NCI-H1048 (cell line): ENCODE measurements around the gene RANBP17.
"Not testable (repeated sequence)": the region's sequence is repeated elsewhere in the genome, so short reads cannot be mapped to it uniquely, and the experiment has no call there.

ENCODE experiments used
- DNase-seq: peaks from one replicate; lab custom pipeline; 2025; lab: John Stamatoyannopoulos, UW

RANBP17 gene

GRCh38 chr5:171250738-171251137 is 388.9 kb downstream of the RANBP17 start:
- DNase-seq, result no peak

DNA sequence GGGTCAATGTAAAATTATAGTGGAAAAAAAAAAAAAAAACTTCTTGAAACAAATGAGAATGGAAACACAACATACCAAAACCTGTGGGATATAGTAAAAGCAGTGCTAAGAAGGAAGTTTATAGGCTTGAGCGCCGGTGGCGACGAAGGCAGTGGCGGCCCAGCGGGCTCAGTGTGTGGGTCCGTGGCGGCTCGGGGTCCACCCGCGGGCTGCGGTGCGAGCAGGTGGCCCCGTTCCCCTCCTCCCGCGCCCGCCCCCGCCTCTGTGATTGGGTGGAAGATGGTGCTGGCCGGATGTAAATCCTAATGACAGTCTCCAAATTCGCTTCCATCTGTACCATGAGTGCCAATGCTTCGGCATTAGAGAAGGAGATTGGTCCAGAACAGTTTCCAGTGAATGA is 389.7 kb downstream of the RANBP17 start:
- DNase-seq, result no peak

DNA sequence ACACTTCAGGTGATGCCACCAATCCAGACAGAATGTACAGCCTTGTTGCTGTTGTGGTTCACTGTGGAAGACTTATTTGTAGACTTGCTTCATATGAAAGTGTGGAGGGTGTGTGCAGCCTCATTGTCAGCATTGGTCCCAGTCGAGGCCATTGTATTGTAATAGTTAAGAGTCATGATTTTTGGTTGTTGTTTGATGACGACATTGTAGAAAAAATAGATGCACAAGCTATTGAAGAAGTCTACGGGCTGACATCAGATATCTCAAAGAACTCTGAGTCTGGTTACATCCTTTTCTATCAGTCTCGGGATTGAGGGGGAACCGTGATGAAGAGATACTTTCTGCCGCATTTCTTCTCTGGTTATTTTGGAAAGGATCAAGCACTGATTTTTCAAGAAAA is 390.9 kb downstream of the RANBP17 start:
- DNase-seq, result no peak

DNA sequence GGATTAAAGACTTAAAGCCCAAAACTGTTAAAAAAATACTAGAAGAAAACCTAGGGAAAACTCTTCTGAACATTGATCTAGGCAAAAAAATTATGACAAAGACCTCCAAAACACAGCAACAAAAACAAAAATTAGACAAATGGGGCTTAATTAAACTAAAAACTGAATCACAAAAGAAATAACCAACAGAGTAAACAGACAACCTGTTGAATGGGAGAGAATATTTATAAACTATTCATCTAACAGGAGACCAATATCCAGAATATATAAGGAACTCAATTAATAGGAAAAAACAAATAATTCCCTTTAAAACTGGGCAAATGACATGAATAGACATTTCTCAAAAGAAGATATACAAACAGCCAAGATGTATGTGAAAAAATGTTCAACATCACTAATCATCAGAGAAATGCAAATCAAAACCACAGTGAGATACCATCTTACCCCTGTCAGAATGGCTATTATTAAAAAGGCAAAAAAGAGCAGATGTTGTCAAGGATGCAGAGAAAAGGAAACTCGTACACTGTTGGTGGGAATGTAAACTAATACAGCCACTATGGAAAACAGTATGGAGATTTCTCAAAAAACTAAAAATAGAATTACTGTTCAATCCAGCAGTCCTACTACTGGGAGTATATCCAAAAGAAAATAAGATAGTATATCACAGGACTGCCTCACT is 397.1 kb downstream of the RANBP17 start:
- no peak for DNase-seq

GRCh38 chr5:171261361-171261760 is 399.5 kb downstream of the RANBP17 start:
- no peak for DNase-seq

GRCh38 chr5:171261904-171262303 is 400.1 kb downstream of the RANBP17 start:
- DNase-seq, result no peak

GRCh38 chr5:171263181-171263580 is 401.4 kb downstream of the RANBP17 start:
- DNase-seq, result no peak

DNA sequence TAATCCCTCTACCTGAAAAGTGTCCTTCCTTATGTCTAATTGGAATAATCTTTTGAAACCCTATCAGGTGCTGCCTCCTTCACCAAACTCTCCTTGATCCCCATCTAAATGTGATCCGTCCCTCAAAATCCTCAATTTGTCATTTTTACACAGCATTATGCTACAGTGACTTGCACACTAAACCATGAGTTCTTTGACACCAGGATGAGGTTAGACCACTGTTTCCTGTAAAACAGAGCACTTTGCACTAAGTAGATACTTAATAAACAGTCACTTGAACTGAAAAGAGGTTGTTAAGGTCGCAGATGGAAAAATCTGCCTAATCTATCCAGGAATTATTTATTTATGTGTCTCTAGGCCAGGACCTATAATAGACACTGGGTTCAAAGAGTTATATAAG is 403.0 kb downstream of the RANBP17 start:
- DNase-seq, result no peak

GRCh38 chr5:171268700-171269620 is 407.1 kb downstream of the RANBP17 start:
- DNase-seq, result no peak

DNA sequence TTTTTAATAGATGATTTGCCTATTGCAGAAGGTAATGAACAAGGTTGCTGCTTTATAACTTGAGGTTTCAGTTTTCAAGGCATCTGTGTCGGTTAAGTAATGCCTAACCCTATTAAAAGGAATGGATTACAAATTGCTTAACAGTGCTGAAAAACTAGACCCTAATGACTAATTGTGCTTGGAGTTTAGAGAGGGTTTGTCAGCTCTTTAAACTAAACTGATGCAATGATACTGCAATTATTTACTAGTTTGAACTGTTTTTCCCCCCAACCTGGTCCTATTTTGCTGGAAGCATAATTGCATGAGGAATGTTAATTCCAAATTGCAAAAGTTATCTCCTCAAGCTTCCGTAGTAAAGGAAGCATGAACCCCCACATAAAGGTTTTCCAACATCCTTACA is 407.9 kb downstream of the RANBP17 start:
- no peak for DNase-seq

DNA sequence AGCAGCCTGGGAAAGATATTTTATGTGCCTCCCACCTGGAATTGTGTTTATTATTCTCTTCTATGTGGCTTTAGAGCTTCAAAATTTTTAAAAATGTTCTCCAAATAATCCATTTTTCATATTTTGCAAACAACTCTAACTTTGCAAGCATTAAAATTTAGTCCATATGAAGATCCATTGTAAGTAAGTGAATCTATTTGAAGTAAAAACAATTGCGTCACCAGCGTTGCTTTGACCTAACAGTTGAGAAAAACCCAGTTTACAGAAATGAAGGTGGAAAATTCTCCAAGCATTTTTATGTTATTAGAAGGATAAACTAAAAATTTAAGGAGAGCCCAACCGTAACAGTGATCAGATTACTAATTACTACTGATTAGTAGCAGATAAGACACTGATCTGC is 408.3 kb downstream of the RANBP17 start:
- DNase-seq, result no peak

DNA sequence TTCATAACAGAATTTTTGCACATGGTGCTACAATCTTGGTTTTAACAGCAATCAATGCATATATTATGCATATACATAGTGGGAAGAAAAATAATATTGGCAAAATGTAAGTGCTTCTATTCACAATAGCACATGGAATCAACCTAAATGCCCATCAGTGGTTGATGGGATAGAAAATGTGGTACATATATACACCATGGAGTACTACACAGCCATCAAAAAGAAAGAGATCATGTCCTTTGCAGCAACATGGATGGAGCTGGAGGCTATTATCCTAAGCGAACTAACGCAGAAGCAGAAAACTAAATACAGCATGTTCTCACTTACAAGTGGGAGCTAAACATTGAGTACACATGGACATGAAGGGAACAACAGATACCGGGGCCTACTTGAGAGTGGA is 410.0 kb downstream of the RANBP17 start:
- no peak for DNase-seq

- DNase-seq, result no peak
Observed at GRCh38 chr5:171272996-171273970, 411.5 kb downstream of the RANBP17 start.

DNA sequence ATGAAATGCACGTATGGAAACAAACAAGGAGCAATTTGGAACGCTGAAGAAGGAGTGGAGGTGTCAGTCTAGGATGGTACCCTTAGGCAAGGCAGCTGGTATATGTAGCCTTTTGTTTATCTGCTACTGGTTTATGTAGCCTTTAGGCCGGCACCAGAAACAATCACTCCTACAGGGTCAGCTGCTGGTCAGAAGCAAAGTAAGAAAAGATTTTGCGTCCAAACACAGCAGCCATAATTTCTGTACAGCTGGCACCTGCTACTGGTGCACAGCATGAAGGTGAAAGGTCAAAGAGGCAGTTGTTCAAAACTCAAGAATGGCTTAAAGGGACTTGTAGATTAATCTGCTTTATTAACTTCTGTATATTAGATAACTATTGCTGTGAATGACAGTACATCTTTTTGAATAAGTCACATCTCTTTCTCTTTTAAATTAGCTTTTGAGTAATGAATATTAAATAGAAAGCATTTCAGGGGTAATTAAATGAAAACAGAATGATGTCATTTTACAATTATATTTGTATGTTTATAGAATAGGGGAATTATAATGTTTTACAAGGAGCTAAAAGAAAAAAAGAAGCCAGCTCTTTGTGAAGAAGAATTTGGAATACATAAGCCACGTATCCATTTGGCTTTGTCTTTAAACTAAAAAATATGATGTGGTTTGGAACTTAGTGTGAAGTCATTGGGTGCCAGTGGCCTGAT is 414.2 kb downstream of the RANBP17 start:
- no peak for DNase-seq

DNA sequence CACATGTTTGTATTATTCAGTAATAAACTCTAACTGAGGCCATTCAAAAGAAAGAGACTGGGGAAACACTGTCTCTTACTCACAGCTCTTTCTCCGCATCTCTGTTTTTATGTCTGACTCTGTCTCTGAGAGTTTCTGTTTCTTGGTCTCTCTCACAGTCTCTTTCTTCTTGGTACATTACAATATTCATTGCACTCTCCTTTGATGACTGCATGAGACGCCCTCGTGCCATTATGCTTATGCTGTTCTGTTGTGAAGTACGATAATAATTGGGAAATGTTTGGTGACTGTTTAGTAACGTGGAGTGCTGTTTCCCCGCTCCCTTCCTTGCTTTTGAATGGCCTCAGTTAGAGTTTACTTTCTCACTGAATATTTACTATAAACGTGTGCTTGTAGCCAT is 421.9 kb downstream of the RANBP17 start:
- no peak for DNase-seq

GRCh38 chr5:171285465-171285864 is 423.6 kb downstream of the RANBP17 start:
- DNase-seq, result no peak

- no peak for DNase-seq
Observed at GRCh38 chr5:171288066-171288465, 426.2 kb downstream of the RANBP17 start.

- no peak for DNase-seq
Observed at GRCh38 chr5:171291371-171291770, 429.6 kb downstream of the RANBP17 start.

DNA sequence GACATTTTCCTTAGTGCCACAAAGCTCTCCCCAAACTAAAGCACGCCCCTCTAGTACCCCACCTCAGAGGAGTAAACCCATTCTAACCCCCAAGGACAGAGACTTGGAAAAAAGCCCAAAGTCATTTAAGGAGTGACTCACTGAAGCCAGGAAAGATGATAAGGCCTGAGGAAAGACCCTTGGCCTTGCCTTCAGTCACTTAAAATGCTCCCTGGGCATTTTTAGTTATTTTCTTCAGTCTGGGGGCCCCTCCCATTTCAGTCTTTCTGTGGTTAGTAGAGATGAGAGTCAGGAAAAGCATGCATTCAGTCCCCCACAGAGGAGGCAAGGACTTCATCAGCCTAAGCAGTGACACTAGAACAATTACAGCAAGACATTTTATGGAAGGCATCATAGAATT is 433.5 kb downstream of the RANBP17 start:
- DNase-seq, result no peak

- DNase-seq, result no peak
Observed at GRCh38 chr5:171295801-171296200, 434.0 kb downstream of the RANBP17 start.

DNA sequence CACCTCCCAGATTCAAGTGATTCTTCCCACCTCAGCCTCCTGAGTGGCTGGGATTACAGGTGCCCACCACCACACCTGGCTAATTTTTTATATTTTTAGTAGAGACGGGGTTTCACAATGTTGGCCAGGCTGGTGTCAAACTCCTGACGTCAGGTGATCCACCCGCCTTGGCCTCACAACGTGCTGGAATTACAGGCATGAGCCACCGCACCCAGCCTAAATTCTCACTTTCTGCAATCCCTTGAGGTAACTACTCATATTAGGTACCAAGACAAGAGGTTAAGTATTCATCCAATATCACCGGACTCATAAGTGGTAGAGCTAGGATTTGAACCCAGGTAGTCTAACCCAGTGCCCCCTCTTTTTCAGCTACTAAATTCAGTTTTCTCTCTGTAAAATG is 436.1 kb downstream of the RANBP17 start:
- not testable (repeated sequence) for DNase-seq

DNA sequence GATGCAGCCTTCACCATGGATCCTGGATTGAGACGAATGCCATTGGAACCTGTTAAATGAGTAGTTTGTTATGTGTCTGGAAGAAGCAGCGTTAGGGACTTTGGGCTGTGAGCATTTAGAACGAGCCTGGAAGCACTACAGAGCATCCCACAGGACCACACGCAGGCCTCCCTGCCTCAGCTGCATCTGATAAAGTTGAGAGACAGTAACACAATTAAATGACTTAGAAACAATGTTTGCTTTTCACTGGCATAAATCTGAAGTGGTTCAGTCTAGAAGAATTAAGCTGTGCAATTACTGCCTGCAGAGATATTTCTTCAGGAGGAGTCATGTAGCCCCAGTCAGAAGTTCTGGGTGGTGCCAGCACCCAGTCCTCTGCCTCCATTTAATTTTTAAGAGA is 437.4 kb downstream of the RANBP17 start:
- DNase-seq, result no peak
